ENCODE results near the gene MAGI1. TPM values are rescaled to one million over a fixed set of nuclear protein-coding genes. Genes with fewer than 3 reads are reported as not detected.

Gene MAGI1
- total RNA-seq, 1 experiment from 2014 or later: 58.2 TPM

GRCh38 chr3:65687741-65688140, 351.0 kb downstream of the MAGI1 start:
- no peak for DNase-seq (ENCODE audit: low spot score)
- POLR2A ChIA-PET: no interaction called here
- ATAC-seq: no peak
- Mint-ChIP-seq H3K4me1 (peaks cover 8% of the 10 kb centered on the region; the same call in 1 of the 2 replicates), H3K27me3 (ENCODE audit: low read depth) (no peaks in the 10 kb centered on the region), H3K36me3 (no peaks in the 10 kb centered on the region), H3K4me3 (no peak overlapping the region), H3K27ac (no peak overlapping the region), H3K9me3 (no peaks in the 10 kb centered on the region)
- CTCF ChIA-PET: interaction anchor here (1.6 kb wide), 1 partner anchor 15 kb away, joined by 4 read pairs; no protein-coding TSS in a partner anchor
- TF ChIP-seq TP53 (CRISPR knock-in tag; IDR thresholded peaks at IDR 0.05) (no peak), OVOL2 (CRISPR knock-in tag; IDR thresholded peaks at IDR 0.05; ENCODE audit: borderline replicate concordance) (no peak)

- Mint-ChIP-seq H3K9me3 (no peaks in the 10 kb centered on the region), H3K4me1 (peaks cover 8% of the 10 kb centered on the region; the same call in 1 of the 2 replicates), H3K4me3 (no peak overlapping the region), H3K36me3 (no peaks in the 10 kb centered on the region), H3K27ac (no peak overlapping the region), H3K27me3 (ENCODE audit: low read depth) (no peaks in the 10 kb centered on the region)
- no peak for ATAC-seq
- no peak for DNase-seq (ENCODE audit: low spot score)
- no peak for TF ChIP-seq TEAD4 (CRISPR knock-in tag; IDR thresholded peaks at IDR 0.05)
- no peak for TF ChIP-seq NR2C2 (CRISPR knock-in tag; IDR thresholded peaks at IDR 0.05)
- TF ChIP-seq E2F1 (CRISPR knock-in tag; IDR thresholded peaks at IDR 0.05): no peak
- TF ChIP-seq KAT7 (CRISPR knock-in tag; IDR thresholded peaks at IDR 0.05; ENCODE audit: borderline replicate concordance): no peak
- no peak for TF ChIP-seq JUN (CRISPR knock-in tag; IDR thresholded peaks at IDR 0.05)
- TF ChIP-seq FOXJ3 (CRISPR knock-in tag; IDR thresholded peaks at IDR 0.05; ENCODE audit: borderline replicate concordance): no peak
- TF ChIP-seq GTF2I (CRISPR knock-in tag; conservative IDR thresholded peaks at IDR 0.05): no peak
- ChIA-PET POLR2A (interaction anchor here (0.6 kb wide), 1 partner anchor 248 kb away, joined by 3 read pairs; no protein-coding TSS in a partner anchor), CTCF (no interaction called here)
Observed at GRCh38 chr3:65685621-65686235, 353.0 kb downstream of the MAGI1 start.

GRCh38 chr3:65678516-65678915, 360.2 kb downstream of the MAGI1 start:
- H3K9me3 Mint-ChIP-seq: no peaks in the 10 kb centered on the region
- no peak overlapping the region for H3K27ac Mint-ChIP-seq
- no peak overlapping the region for H3K4me3 Mint-ChIP-seq
- no peaks in the 10 kb centered on the region for H3K36me3 Mint-ChIP-seq
- no peak for DNase-seq (ENCODE audit: low spot score)
- H3K27me3 Mint-ChIP-seq (ENCODE audit: low read depth): no peaks in the 10 kb centered on the region
- H3K4me1 Mint-ChIP-seq: peaks cover 27% of the 10 kb centered on the region
- ChIA-PET POLR2A (interaction anchor here (0.5 kb wide), 1 partner anchor 8 kb away, joined by 3 read pairs; no protein-coding TSS in a partner anchor), CTCF (interaction anchor here (1.0 to 1.4 kb wide), 4 partner anchors 11 to 212 kb away, joined by 4 to 6 read pairs (median 4); no protein-coding TSS in a partner anchor)
- no peak for ATAC-seq
- no peak for TF ChIP-seq ZBTB43 (CRISPR knock-in tag; IDR thresholded peaks at IDR 0.05)
- TF ChIP-seq ZBTB21 (CRISPR knock-in tag; IDR thresholded peaks at IDR 0.05; ENCODE audit: borderline replicate concordance): no peak
- no peak for TF ChIP-seq CREB1 (CRISPR knock-in tag; IDR thresholded peaks at IDR 0.05)
- no peak for TF ChIP-seq MXD4 (CRISPR knock-in tag; IDR thresholded peaks at IDR 0.05; ENCODE audit: borderline replicate concordance)
- no peak for TF ChIP-seq STAT6 (CRISPR knock-in tag; conservative IDR thresholded peaks at IDR 0.05; ENCODE audit: low read depth)
- no peak for TF ChIP-seq CREM (CRISPR knock-in tag; IDR thresholded peaks at IDR 0.05)
- no peak for TF ChIP-seq GRHL2 (CRISPR knock-in tag; IDR thresholded peaks at IDR 0.05; ENCODE audit: insufficient replicate concordance, severe bottlenecking)
- no peak for TF ChIP-seq SOX15 (CRISPR knock-in tag; IDR thresholded peaks at IDR 0.05)
- no peak for TF ChIP-seq RORB (CRISPR knock-in tag; IDR thresholded peaks at IDR 0.05)
- no peak for TF ChIP-seq ZNF671 (CRISPR knock-in tag; IDR thresholded peaks at IDR 0.05)
- no peak for TF ChIP-seq ZNF281 (CRISPR knock-in tag; IDR thresholded peaks at IDR 0.05)

All from WTC11 (cell line).